Tibial artery (tissue), 4 donors: ENCODE data around the gene KCTD16.

ENCODE experiments used
- DNase-seq, 2 donors: peaks; one replicate each; pipeline ENCODE4 v3.0.0-alpha.2; 2019
- H3K27ac ChIP-seq, 2 donors: fragments of 200-600 bp; sonication (generic) in 1 of 2; 1 replicate in 1 of 2; 2 replicates in 1 of 2; pipeline ENCODE4 v1.5.1; 2018 to 2019; ENCODE audit warnings: mild to moderate bottlenecking in 1 of 2
- H3K27me3 ChIP-seq, 2 donors: fragments of 200-600 bp; sonication (generic) in 1 of 2; one replicate each; pipeline versions ENCODE4 v1.5.1 to v1.6.0; 2016 to 2019
- H3K36me3 ChIP-seq, 3 donors: fragments of 200-600 bp; sonication (generic) in 2 of 3; one replicate each; pipeline ENCODE4 v1.5.1; 2016 to 2019; ENCODE audit warnings: mild to moderate bottlenecking in 2 of 3
- H3K4me1 ChIP-seq, 4 donors: fragments of 200-600 bp; sonication (generic) in 2 of 4; 1 replicate in 3 of 4; 2 replicates in 1 of 4; pipeline ENCODE4 v1.5.1; 2016 to 2019
- H3K4me3 ChIP-seq, 2 donors: fragments of 200-600 bp; sonication (generic) in 1 of 2; 1 replicate in 1 of 2; 2 replicates in 1 of 2; pipeline ENCODE4 v1.5.1; 2018 to 2019; ENCODE audit warnings: mild to moderate bottlenecking in 2 of 2
- H3K9me3 ChIP-seq, 3 donors: fragments of 200-600 bp; sonication (generic) in 1 of 3; one replicate each; pipeline ENCODE4 v1.5.1; 2016 to 2019
- CTCF ChIP-seq, 2 experiments: fragments of 200-600 bp in 1 of 2; fragments of 450-650 bp in 1 of 2; IDR thresholded peaks; one replicate each; pipeline ENCODE4 v1.5.1; 2017 to 2019; ENCODE audit warnings: antibody characterized with exemption in 2 of 2, mild to moderate bottlenecking in 1 of 2, moderate library complexity in 1 of 2
- intact Hi-C: fragments of 100-400 bp; cut with DNase I; formaldehyde crosslinking; loops from one replicate; pipeline ENCODE4 v1.15.0; 2023; ENCODE audit warnings: low total_unique reads

Gene KCTD16

GRCh38 chr5:144378681-144379080 is 208.0 kb downstream of the KCTD16 start:
- intact Hi-C loops: no loop called here
- DNase-seq: no peak
- H3K27ac ChIP-seq: no peak overlapping the region

DNA sequence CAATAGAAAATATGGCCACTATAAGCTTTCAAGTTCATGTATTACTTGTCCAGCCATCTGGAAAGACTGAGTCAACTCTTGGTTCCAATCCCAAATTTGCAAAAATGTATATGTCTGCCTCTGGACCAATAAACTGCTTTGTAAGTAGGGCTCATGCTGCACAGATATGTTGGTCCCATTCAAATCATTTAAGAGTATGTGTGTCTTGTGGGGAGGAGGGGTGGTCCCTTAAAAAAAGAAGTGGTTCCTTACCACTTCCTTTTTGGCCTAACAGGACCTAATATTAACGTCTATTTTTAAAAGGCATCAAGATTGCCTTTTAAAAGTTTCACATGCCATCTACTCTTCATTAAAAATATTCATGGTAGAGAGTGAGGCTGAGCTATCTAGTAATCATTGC is 214.9 kb downstream of the KCTD16 start:
- H3K27me3 ChIP-seq: no peaks in the 10 kb centered on the region
- no peaks in the 10 kb centered on the region for H3K9me3 ChIP-seq
- TF ChIP-seq CTCF (IDR thresholded peaks at IDR 0.05): no peak
- intact Hi-C loops: no loop called here
- H3K4me1 ChIP-seq: no peaks in the 10 kb centered on the region
- H3K27ac ChIP-seq: no peak overlapping the region
- H3K4me3 ChIP-seq: no peak overlapping the region
- no peak for DNase-seq
- no peaks in the 10 kb centered on the region for H3K36me3 ChIP-seq

More at GRCh38 chr5:144378681-144379080, 208.0 kb downstream of the KCTD16 start:
- no peaks in the 10 kb centered on the region for H3K36me3 ChIP-seq
- TF ChIP-seq CTCF (IDR thresholded peaks at IDR 0.05): no peak
- H3K9me3 ChIP-seq: no peaks in the 10 kb centered on the region
- no peaks in the 10 kb centered on the region for H3K27me3 ChIP-seq
- no peak overlapping the region for H3K4me3 ChIP-seq
- H3K4me1 ChIP-seq: no peaks in the 10 kb centered on the region

GRCh38 chr5:144386315-144386714 is 215.6 kb downstream of the KCTD16 start:
- intact Hi-C loops: no loop called here
- no peak for TF ChIP-seq CTCF (IDR thresholded peaks at IDR 0.05)
- no peaks in the 10 kb centered on the region for H3K27me3 ChIP-seq
- DNase-seq: no peak
- H3K9me3 ChIP-seq: no peaks in the 10 kb centered on the region
- H3K4me1 ChIP-seq: no peaks in the 10 kb centered on the region
- no peak overlapping the region for H3K27ac ChIP-seq
- H3K4me3 ChIP-seq: no peak overlapping the region
- H3K36me3 ChIP-seq: no peaks in the 10 kb centered on the region

GRCh38 chr5:144390133-144390532 is 219.5 kb downstream of the KCTD16 start:
- Histone ChIP-seq H3K36me3 (no peaks in the 10 kb centered on the region), H3K27me3 (no peaks in the 10 kb centered on the region), H3K4me1 (no peaks in the 10 kb centered on the region), H3K9me3 (no peaks in the 10 kb centered on the region), H3K4me3 (no peak overlapping the region), H3K27ac (no peak overlapping the region)
- no peak for TF ChIP-seq CTCF (IDR thresholded peaks at IDR 0.05)
- intact Hi-C loops: no loop called here
- no peak for DNase-seq

DNA sequence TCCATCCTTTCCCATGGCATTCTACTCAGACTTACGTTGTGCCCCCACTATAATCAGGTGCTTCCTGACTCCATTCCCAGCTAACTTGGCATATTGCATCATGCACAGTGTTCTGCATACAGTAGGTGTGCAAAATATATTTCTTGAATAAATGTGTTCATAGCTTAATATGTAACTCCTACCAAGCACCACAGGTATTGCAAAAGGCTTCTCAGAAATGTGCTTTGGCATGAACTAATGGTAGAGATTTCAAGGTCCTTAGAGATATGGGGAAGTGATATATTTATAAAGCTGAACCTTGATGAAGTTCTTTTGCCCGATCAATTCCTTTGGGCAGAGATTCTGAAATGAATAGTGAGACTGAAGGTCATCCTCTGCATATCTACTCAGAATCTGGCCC is 220.4 kb downstream of the KCTD16 start:
- DNase-seq: no peak
- H3K27ac ChIP-seq: no peak overlapping the region
- H3K4me3 ChIP-seq: no peak overlapping the region
- H3K4me1 ChIP-seq: no peaks in the 10 kb centered on the region
- no peaks in the 10 kb centered on the region for H3K36me3 ChIP-seq
- H3K9me3 ChIP-seq: no peaks in the 10 kb centered on the region
- no peak for TF ChIP-seq CTCF (IDR thresholded peaks at IDR 0.05)
- intact Hi-C loops: no loop called here
- H3K27me3 ChIP-seq: no peaks in the 10 kb centered on the region
